GM04503 (cell line): ENCODE measurements around the gene MBNL1.

Source experiments
- DNase-seq: peaks from one replicate; pipeline ENCODE4 v3.0.0-alpha.2; 2012; ENCODE audit warnings: low read depth

Gene MBNL1

DNA sequence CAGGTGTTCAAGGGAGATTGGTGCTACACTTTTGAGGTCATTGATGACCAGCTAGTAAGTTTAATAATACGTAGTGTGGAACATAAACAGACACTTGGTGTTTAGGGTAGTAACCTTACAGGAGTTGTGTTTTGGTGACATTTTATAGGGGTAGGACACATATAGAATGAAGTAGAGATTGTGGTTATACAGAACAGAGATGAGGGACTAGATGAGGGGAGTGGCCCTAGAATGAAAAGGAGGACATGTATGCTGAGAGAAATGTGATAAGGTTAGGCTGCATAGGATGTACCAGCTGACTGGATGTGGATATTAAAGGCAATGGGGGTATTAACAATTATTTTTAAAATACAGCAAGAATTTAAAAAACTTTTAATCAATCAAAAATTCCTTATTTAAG, 8.0 kb downstream of the MBNL1 start:
- DNase-seq: no peak

- DNase-seq: no peak
Observed at GRCh38 chr3:152277198-152277597, 8.5 kb downstream of the MBNL1 start.

DNA sequence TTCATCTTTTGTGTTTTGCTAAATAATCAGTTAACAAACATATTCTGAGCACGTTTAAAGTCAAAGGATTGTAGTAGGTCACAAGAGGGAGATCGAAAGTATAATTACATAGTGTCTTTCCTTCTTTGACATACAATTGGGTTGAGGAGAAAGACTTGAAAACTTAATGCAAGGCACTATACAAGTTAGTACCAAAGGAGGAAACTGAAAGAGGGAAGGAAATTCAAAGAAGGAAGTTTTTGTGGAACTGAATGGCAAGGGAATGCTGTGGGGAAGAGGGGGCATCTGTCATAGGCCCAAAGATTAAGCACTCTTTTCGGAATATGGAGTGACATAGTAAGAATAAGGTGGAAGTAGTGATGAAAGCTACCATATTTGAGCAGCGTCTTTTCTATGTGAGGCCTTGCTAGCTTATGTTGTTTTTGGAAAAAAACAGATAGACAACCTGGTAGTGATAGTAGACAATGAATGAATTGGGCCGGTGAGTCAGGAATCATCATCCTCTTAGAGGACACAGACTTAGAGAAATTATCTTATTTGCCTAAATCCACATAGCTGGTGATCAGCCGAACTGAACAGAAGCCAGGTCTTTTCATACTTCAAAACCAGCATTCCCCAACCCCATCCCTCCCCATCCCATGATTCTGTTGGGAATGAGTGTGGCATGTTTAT, 10.2 kb downstream of the MBNL1 start:
- no peak for DNase-seq

DNA sequence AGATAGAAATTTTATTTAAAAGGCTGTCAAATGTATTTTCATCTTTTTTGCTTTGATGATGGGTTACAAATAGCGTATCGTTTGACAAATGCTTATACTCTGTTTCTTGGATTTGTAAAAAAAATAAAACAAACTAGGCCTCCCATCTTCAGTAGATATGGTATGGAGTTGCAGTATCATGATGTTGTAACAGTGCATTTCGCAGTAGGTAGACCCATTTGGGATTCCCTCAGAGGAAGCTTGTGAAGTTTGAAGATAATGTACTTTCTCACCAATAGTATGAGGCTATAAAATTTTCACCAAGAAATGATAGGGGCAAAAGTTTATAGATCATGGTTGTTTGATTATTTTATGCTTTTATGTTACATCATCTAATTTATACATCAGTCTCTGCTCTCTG, 10.8 kb downstream of the MBNL1 start:
- no peak for DNase-seq

DNA sequence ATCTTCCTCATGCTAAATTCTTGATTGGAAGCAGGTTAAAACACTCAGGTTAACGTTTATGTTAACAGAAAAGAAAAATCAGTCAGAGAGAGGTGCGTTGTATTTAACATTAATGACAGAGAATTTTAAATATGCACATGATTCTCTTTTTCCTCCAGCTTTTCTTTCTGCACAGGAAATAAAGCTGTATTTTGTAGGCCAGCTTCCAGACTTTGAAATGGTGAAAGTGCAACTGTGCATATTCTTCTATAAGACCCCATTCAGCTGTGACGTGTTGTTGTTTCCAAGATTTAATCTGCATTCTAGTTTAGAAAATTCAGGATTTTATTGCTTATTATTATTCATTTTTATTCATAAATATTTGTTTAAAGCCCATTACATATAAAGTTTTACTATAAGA, 11.8 kb downstream of the MBNL1 start:
- DNase-seq: no peak

- DNase-seq: no peak
Observed at GRCh38 chr3:152281133-152281713, 12.5 kb downstream of the MBNL1 start.

DNA sequence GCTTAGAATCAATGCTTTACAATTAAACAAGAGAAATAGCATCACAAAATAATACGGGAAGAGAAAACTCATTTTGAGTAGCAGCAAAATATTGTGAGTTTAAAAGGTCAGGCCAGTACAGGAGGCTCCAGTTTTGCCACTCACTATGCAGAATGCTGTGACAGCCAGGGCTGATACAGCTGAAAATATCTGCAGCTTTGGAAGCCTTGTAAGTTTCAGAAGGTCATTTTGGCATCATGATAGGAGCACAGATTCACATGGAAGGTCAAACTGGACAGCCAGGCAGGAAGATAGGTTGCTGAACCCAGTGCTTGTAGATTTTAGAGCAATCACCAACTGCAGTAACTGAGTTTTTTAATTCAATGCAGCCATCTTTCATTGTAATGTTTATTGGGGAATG, 14.1 kb downstream of the MBNL1 start:
- no peak for DNase-seq

GRCh38 chr3:152283492-152284381, 15.0 kb downstream of the MBNL1 start:
- DNase-seq: no peak

- no peak for DNase-seq
Observed at GRCh38 chr3:152284906-152285305, 16.2 kb downstream of the MBNL1 start.

GRCh38 chr3:152285509-152285908, 16.8 kb downstream of the MBNL1 start:
- no peak for DNase-seq

GRCh38 chr3:152287898-152288576, 19.3 kb downstream of the MBNL1 start:
- no peak for DNase-seq

- DNase-seq: no peak
Observed at GRCh38 chr3:152288681-152289080, 20.0 kb downstream of the MBNL1 start.

DNA sequence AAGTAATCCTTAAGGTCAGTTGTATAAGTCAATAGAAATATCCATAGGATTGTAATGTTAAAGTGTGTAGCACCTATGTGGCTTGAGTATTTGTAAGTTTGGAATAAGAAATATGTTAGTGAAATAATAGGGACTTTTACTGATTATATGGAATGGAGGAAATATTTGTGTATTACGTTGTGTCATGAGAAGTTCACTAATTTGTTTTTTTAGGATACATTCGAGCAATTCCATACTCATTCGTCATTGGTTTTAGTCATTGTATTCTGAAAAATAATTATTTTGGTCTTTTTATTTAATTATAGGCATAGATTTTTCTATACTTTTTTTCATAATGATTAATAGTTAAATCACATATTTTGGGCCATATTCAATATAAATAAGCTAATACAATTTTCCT, 21.0 kb downstream of the MBNL1 start:
- no peak for DNase-seq

DNA sequence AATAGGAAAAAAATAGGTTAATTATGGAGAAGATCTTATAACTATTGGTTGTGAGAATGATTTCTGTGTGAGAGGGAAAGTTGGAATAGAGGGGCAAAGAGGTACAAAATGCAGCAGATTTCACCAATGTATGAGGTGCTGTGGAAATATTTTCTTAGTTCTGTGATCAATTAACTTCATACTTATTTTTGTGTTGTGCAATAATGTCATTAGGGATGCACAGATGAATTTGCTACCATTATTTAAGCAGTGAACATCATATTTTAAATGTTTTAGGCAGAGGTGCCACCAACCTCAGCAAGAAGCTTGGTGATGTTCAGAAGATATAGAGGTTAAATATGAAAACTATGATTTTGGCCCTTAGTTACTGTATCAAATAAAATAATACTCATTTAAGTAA, 21.6 kb downstream of the MBNL1 start:
- no peak for DNase-seq

DNA sequence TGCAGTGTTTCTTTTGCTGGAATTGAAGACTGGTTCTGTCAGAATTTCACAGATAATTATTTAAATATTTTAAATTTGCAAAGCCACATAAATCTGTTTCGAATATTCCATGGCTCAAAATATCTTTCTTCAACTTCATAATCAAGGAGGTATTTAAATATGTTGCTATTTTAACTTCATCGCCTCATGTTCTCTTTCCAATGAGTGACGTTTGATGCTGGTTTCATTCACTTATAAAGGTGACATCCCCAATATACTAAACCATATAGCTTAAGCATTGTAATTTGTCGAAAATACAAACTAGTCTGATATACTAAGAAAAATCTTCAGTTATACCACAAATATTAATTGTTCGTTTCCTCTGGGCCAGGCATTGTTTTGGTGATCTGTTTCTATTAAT, 22.5 kb downstream of the MBNL1 start:
- DNase-seq: no peak

DNA sequence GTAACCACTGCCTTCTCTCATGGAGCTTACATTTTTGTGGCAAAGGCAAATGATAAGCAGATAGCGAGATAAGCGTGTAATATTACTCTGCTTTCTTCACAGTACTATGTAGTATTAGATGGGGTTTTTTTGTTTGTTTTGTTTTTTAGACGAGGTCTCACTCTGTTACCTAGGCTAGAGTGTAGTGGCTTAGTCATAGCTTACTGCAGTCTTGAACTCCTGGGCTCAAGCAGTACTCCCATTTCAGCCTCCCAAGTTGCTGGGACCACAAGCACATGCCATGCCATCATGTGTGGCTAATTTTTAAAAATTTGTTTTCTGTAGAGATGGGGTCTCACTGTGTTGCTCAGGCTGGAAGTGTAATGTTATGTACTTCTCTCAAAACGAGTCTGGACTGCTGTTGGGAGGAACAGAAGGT, 22.9 kb downstream of the MBNL1 start:
- DNase-seq: no peak

DNA sequence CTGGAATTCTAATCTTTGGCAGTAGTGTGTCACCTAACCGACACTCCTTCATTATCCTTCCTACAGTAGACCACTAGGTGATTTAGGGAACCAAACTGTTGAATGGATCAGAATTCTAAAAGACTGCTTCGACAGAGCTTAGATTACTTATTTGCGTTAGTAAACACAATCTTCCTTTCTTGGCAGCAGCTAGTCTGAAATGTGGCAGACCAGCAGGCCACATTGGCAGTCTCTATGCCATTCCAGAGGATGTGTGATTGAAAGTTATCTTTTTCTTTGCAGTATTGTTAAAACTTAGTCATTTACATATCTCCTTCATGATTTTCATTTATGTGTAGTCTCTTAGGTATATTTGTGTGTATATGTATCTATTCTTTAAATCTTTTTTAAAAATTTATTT, 23.6 kb downstream of the MBNL1 start:
- DNase-seq: no peak

DNA sequence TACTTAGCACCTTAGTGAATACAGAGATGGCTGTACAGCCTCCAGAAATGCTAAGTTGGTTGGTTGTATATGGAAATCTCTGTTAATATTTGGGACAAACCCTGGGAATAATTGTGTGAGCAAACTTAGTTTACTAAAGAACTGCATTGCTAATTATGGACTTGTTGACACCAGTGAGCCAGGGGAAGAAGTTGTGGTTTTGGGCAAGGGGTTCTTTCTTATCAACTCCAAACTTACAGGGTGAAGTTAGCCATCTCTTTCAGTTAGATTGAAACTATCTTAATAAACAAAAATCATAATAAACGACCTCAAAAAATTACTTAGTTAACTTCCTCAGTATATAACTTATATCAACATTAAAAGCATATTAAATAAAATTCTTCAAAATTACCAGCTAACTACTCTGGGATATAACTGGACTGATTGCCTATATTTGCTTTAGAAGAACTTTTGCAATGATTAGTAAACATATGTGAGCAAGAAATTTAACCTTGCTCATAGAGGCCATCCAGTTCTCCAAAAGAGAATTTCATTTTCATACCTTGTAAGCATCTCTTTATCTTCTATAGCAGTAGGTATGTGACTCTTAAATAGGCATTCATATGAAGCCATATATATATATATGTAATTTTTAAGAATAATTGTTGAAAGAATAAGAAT, 24.7 kb downstream of the MBNL1 start:
- DNase-seq: no peak

GRCh38 chr3:152295344-152295743, 26.6 kb downstream of the MBNL1 start:
- no peak for DNase-seq

GRCh38 chr3:152295806-152296205, 27.1 kb downstream of the MBNL1 start:
- no peak for DNase-seq

DNA sequence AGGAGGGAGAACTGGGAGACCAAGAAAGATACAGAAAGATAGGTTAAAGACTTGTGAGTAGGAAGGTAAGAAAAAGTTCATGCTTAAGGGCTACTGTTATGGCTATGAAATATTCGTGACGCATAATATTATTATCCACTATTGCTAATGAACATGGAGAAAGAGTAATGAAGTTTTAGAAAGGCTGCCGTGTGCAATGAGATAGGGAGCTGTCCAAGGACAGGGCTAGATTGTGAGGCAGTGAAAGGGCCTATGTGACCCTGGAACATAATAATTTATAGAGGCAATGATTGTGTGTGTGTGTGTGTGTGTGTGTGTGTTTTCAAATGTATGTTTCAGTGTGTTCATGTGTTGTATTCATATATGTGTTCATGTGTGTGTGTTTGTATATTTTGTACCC, 27.7 kb downstream of the MBNL1 start:
- no peak for DNase-seq

- no peak for DNase-seq
Observed at GRCh38 chr3:152296971-152297370, 28.2 kb downstream of the MBNL1 start.
